WTC11 (cell line): ENCODE data around the gene THBD.

Experiments used
- CTCF ChIP-seq: fragments of 200-600 bp; IDR thresholded peaks from 2 replicates; pipeline ENCODE4 v1.8.0; 2022; ENCODE audit warnings: antibody characterized with exemption
- ELF4 ChIP-seq: sonication (generic); formaldehyde crosslinking; IDR thresholded peaks from 2 replicates; pipeline ENCODE4 v1.8.1; 2022; ENCODE audit warnings: low read depth, mild to moderate bottlenecking, moderate library complexity, missing genetic modification reagents
- FOXP4 ChIP-seq: sonication (generic); formaldehyde crosslinking; IDR thresholded peaks from 2 replicates; pipeline ENCODE4 v1.8.0; 2022; ENCODE audit warnings: mild to moderate bottlenecking, missing genetic modification reagents
- JUN ChIP-seq: sonication (generic); formaldehyde crosslinking; IDR thresholded peaks from 2 replicates; pipeline ENCODE4 v1.8.0; 2023; ENCODE audit warnings: mild to moderate bottlenecking, missing genetic modification reagents
- TF ChIP-seq, protein P1 (sequence below): sonication (generic); formaldehyde crosslinking; IDR thresholded peaks from 2 replicates; pipeline ENCODE4 v1.8.0; 2022; ENCODE audit warnings: mild to moderate bottlenecking, missing genetic modification reagents

- TF ChIP-seq CTCF, result no peak
- TF ChIP-seq, protein P1, sequence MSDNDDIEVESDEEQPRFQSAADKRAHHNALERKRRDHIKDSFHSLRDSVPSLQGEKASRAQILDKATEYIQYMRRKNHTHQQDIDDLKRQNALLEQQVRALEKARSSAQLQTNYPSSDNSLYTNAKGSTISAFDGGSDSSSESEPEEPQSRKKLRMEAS (CRISPR knock-in tag), result no peak
- TF ChIP-seq FOXP4 (CRISPR knock-in tag), result no peak
- no peak for TF ChIP-seq JUN (CRISPR knock-in tag)
- no peak for TF ChIP-seq ELF4 (CRISPR knock-in tag)
These were observed 24.8 kb downstream of the THBD start for GRCh38 chr20:23024701-23025100.
